Mucosa of rectum (tissue), 2 donors: ENCODE data around the gene ASCC3.

Experiments used
- H3K27ac ChIP-seq, 2 donors: one replicate each; pipeline ENCODE4 v1.7.0; 2013; ENCODE audit warnings: inconsistent platforms in 2 of 2, low read depth in 2 of 2, low read length in 2 of 2
- H3K27me3 ChIP-seq, 2 donors: one replicate each; pipeline ENCODE4 v1.7.0; 2013; ENCODE audit warnings: low read length in 2 of 2; ENCODE audit not compliant: control insufficient read depth in 2 of 2, insufficient read depth in 2 of 2
- H3K36me3 ChIP-seq, 2 donors: one replicate each; pipeline ENCODE4 v1.7.0; 2013; ENCODE audit warnings: low read length in 2 of 2; ENCODE audit not compliant: control insufficient read depth in 2 of 2, insufficient read depth in 2 of 2
- H3K4me1 ChIP-seq, 2 donors: one replicate each; pipeline ENCODE4 v1.7.0; 2013; ENCODE audit warnings: low read length in 2 of 2, mild to moderate bottlenecking in 1 of 2; ENCODE audit not compliant: control insufficient read depth in 2 of 2, insufficient read depth in 2 of 2
- H3K4me3 ChIP-seq, 2 donors: one replicate each; pipeline ENCODE4 v1.7.0; 2013; ENCODE audit warnings: low read length in 2 of 2
- H3K9ac ChIP-seq, 2 donors: one replicate each; pipeline ENCODE4 v1.7.0; 2013; ENCODE audit warnings: low read length in 2 of 2, low read depth in 1 of 2, mild to moderate bottlenecking in 1 of 2
- H3K9me3 ChIP-seq, 2 donors: one replicate each; pipeline ENCODE4 v1.7.0; 2013; ENCODE audit warnings: low read length in 2 of 2; ENCODE audit not compliant: control insufficient read depth in 2 of 2
- donor health status: healthy.
- donor health status: Normal muscosa, but diverticular disease.

The ASCC3 gene

GRCh38 chr6:100614933-100615332 lies 266.2 kb downstream of the ASCC3 start:
- H3K9me3 ChIP-seq, result no peaks in the 10 kb centered on the region
- no peaks in the 10 kb centered on the region for H3K4me1 ChIP-seq
- no peak overlapping the region for H3K27ac ChIP-seq
- H3K36me3 ChIP-seq, result no peaks in the 10 kb centered on the region
- H3K4me3 ChIP-seq, result no peak overlapping the region
- no peaks in the 10 kb centered on the region for H3K27me3 ChIP-seq
- H3K9ac ChIP-seq, result no peak overlapping the region

DNA sequence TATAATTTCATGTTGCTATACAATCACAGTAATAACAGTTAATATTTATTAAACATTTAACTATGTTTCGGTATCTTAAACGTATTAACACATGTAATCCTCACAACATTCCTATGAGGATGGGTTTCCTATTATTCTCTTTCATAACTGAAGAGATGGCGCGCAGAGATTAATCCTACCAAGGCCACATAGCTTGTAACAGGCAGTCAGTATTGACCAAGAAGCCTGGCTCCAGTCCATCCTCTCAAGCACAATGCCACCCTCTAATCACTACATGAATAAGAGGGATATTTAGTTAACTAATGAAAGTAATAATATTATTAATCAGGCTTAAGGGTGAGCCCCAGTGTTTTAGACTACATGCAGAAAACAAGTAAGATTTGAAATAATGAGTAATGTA lies 266.7 kb downstream of the ASCC3 start:
- Histone ChIP-seq H3K36me3 (no peaks in the 10 kb centered on the region), H3K27me3 (no peaks in the 10 kb centered on the region), H3K9me3 (no peaks in the 10 kb centered on the region), H3K4me3 (no peak overlapping the region), H3K27ac (no peak overlapping the region), H3K9ac (no peak overlapping the region), H3K4me1 (no peaks in the 10 kb centered on the region)

GRCh38 chr6:100613656-100614055 lies 267.5 kb downstream of the ASCC3 start:
- no peak overlapping the region for H3K4me3 ChIP-seq
- H3K27me3 ChIP-seq, result no peaks in the 10 kb centered on the region
- no peak overlapping the region for H3K27ac ChIP-seq
- no peaks in the 10 kb centered on the region for H3K36me3 ChIP-seq
- no peaks in the 10 kb centered on the region for H3K4me1 ChIP-seq
- H3K9ac ChIP-seq, result no peak overlapping the region
- no peaks in the 10 kb centered on the region for H3K9me3 ChIP-seq

GRCh38 chr6:100612094-100612493 lies 269.0 kb downstream of the ASCC3 start:
- Histone ChIP-seq H3K36me3 (no peaks in the 10 kb centered on the region), H3K4me1 (no peaks in the 10 kb centered on the region), H3K9ac (no peak overlapping the region), H3K27ac (no peak overlapping the region), H3K4me3 (no peak overlapping the region), H3K27me3 (no peaks in the 10 kb centered on the region), H3K9me3 (no peaks in the 10 kb centered on the region)

DNA sequence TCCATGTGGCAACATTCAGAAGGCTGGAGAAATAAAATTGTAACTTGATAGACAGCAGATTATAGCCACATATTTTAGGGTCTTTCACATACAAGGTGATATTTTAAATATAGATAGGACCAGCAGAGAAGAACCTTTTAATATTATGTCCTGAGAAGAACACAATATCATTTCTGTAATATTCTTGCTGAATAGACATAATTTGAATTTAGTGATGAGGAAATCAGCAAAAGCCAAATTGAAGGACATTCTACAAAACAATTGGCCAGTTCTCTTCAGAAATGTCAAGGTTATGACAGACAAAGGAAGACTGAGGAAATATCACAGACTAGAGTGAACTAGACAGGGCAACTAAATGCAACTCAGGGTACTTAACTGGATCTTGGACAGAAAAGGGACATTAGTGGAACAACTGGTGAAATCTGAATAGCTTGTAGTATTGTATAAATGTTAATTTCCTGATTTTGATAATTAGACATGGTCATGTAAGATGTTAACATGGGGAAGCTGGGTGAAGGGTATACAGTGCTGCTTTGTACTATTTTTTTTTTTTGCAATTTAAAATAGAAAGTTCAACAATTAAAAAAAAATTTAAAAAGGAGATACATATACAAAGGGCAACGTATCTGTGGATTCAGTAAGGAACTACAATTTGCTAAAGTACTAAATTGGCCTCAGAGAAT lies 281.9 kb downstream of the ASCC3 start:
- no peak overlapping the region for H3K4me3 ChIP-seq
- H3K27ac ChIP-seq, result no peak overlapping the region
- H3K27me3 ChIP-seq, result no peaks in the 10 kb centered on the region
- no peaks in the 10 kb centered on the region for H3K4me1 ChIP-seq
- peaks cover 0 to 15% of the 10 kb centered on the region in 2 donors for H3K36me3 ChIP-seq
- no peak overlapping the region for H3K9ac ChIP-seq
- H3K9me3 ChIP-seq, result no peaks in the 10 kb centered on the region

DNA sequence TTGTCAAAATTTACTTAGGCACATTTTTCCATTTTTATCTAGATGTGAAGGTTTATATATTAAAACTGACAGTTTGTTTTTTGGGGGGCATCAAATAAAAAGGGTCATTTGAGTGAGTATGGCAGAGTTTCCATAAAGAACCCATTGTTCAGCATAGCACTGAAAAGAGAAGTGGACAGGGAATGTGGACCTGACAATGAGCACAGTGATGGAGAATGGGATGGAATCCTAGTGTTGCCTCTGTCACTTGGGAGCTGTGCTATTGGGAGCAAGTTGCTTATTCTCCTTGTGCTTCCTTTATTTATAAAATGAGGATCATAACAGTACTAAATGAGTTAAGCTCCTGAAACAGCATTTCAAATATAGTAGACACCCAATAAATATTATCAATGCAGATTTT lies 285.7 kb downstream of the ASCC3 start:
- Histone ChIP-seq H3K27ac (no peak overlapping the region), H3K9ac (no peak overlapping the region), H3K4me1 (no peaks in the 10 kb centered on the region), H3K27me3 (no peaks in the 10 kb centered on the region), H3K36me3 (peaks cover 0 to 10% of the 10 kb centered on the region in 2 donors), H3K9me3 (no peaks in the 10 kb centered on the region), H3K4me3 (no peak overlapping the region)

DNA sequence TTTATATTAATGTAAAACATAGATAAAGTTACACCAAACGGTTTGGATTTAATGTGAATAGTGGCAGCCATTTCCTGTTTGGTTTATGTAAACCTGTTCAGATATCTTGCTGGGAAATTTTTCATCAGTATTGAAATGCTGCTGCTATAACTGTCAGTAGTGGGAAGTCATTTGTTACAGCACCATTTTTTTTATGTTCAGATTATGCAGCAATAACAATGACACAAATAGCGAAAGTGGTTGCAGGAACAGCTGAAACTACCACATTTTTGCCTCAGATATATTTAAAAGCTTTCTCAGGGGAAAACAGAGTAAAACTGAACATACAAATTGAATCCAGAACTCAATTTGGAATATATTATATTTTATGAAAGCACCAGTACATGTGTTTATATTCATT lies 287.6 kb downstream of the ASCC3 start:
- H3K36me3 ChIP-seq, result peaks cover 4 to 5% of the 10 kb centered on the region in 2 donors
- H3K9me3 ChIP-seq, result no peaks in the 10 kb centered on the region
- H3K9ac ChIP-seq, result no peak overlapping the region
- H3K27ac ChIP-seq, result no peak overlapping the region
- no peaks in the 10 kb centered on the region for H3K4me1 ChIP-seq
- H3K4me3 ChIP-seq, result no peak overlapping the region
- H3K27me3 ChIP-seq, result no peaks in the 10 kb centered on the region

- no peaks in the 10 kb centered on the region for H3K9me3 ChIP-seq
- no peaks in the 10 kb centered on the region for H3K27me3 ChIP-seq
- H3K4me1 ChIP-seq, result no peaks in the 10 kb centered on the region
- H3K27ac ChIP-seq, result no peak overlapping the region
- no peak overlapping the region for H3K4me3 ChIP-seq
- no peak overlapping the region for H3K9ac ChIP-seq
- peaks cover 4 to 6% of the 10 kb centered on the region in 2 donors for H3K36me3 ChIP-seq
These were observed 288.2 kb downstream of the ASCC3 start for GRCh38 chr6:100592929-100593328.

DNA sequence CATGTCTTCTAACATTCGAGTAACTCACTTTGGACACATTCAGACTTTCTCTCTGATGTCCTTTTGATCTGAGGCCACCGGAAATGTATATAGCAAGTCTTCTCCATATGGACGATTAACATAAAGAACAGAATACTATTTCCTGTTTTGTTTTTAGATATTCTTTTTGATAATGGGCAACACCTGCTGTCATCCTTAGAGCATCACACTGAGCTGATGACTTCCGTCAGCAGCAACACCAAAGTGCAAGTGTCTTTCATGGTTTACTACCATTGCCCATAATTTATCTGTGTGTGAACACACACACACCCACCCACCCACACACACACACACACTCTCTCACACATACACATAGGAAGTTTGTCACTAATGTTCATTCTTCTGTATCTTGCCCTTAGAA lies 303.7 kb downstream of the ASCC3 start:
- Histone ChIP-seq H3K27me3 (no peaks in the 10 kb centered on the region), H3K27ac (no peak overlapping the region), H3K4me3 (no peak overlapping the region)

DNA sequence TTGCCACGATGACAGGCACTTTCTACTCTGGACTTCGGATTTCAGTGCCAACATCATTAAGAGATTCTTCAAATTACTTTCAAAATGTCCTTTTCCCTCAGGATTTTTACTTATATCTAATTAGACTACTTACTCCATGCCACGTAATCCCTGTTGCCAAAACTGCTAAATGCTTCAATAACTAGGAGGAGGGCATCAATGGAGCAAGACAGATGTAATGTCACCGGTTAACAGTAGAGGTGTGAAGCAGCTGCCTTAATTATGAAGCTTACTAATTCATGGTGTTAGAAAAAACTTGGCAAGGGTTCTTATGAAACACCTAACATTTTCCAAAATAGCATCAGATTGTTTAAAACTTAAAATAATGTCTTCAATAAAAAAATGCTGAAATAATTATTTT lies 305.2 kb downstream of the ASCC3 start:
- Histone ChIP-seq H3K27me3 (no peaks in the 10 kb centered on the region), H3K27ac (no peak overlapping the region), H3K4me1 (no peaks in the 10 kb centered on the region), H3K36me3 (no peaks in the 10 kb centered on the region), H3K9me3 (no peaks in the 10 kb centered on the region), H3K9ac (no peak overlapping the region), H3K4me3 (no peak overlapping the region)

More for the DNA sequence above, 303.7 kb downstream of the ASCC3 start:
- no peaks in the 10 kb centered on the region for H3K36me3 ChIP-seq
- H3K9me3 ChIP-seq, result no peaks in the 10 kb centered on the region
- H3K4me1 ChIP-seq, result no peaks in the 10 kb centered on the region
- H3K9ac ChIP-seq, result no peak overlapping the region

GRCh38 chr6:100574836-100575235 lies 306.3 kb downstream of the ASCC3 start:
- H3K4me1 ChIP-seq, result no peaks in the 10 kb centered on the region
- no peaks in the 10 kb centered on the region for H3K9me3 ChIP-seq
- H3K27me3 ChIP-seq, result no peaks in the 10 kb centered on the region
- H3K4me3 ChIP-seq, result no peak overlapping the region
- no peaks in the 10 kb centered on the region for H3K36me3 ChIP-seq
- H3K9ac ChIP-seq, result no peak overlapping the region
- H3K27ac ChIP-seq, result no peak overlapping the region
